GM21786 (cell line): ENCODE measurements around the gene OMG.
"Not testable (repeated sequence)": the region's sequence is repeated elsewhere in the genome, so short reads cannot be mapped to it uniquely, and the experiment has no call there.

ENCODE experiments used
- ATAC-seq: cut with Tn5 transposase; IDR thresholded peaks from one replicate; pipeline ENCODE4 v1.9.1; 2021; ENCODE audit not compliant: unreplicated experiment

Gene OMG, protein sequence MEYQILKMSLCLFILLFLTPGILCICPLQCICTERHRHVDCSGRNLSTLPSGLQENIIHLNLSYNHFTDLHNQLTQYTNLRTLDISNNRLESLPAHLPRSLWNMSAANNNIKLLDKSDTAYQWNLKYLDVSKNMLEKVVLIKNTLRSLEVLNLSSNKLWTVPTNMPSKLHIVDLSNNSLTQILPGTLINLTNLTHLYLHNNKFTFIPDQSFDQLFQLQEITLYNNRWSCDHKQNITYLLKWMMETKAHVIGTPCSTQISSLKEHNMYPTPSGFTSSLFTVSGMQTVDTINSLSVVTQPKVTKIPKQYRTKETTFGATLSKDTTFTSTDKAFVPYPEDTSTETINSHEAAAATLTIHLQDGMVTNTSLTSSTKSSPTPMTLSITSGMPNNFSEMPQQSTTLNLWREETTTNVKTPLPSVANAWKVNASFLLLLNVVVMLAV

DNA sequence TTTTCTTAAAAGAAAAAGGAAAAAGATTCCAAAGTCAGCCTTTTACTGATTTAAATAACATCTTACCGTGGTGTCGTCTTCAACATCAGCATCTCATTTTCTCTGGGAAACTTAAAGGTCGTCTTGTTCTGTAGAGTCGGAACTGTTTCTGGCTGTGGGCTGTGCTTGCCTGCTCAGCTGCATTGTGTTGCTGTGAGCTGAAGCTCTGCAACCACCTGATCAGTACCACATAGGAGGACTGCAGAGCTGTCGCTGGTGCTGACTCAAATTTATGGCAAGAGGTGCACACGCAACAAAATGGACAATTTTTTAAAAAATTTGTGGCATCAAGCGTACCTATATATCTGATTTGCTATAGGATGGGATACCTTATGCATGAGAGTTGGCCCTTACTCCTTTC lies at the start of gene OMG:
Gene OMG (minus strand): TSS at position 150 of the 400 bp plus-strand sequence. CDS start 908 bp downstream, outside the sequence.
- no peak for ATAC-seq

DNA sequence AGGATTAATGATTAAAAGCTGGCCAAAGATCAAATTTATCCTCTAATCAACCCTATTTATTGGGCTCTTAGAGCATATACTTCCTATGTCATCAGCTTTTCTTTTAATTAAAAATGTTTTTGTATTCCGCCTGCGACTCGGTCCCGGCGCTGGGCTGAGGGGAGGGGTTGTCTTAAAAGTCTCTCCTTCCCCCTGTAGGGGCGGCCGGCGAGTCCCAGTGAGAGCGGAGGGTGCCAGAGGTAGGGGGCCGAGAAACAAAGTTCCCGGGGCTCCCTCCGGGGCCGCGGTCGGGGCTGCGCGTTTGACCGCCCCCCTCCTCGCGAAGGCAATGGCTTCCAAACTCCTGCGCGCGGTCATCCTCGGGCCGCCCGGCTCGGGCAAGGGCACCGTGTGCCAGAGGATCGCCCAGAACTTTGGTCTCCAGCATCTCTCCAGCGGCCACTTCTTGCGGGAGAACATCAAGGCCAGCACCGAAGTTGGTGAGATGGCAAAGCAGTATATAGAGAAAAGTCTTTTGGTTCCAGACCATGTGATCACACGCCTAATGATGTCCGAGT lies 48.2 kb upstream of the OMG start:
- ATAC-seq = not testable (repeated sequence)

DNA sequence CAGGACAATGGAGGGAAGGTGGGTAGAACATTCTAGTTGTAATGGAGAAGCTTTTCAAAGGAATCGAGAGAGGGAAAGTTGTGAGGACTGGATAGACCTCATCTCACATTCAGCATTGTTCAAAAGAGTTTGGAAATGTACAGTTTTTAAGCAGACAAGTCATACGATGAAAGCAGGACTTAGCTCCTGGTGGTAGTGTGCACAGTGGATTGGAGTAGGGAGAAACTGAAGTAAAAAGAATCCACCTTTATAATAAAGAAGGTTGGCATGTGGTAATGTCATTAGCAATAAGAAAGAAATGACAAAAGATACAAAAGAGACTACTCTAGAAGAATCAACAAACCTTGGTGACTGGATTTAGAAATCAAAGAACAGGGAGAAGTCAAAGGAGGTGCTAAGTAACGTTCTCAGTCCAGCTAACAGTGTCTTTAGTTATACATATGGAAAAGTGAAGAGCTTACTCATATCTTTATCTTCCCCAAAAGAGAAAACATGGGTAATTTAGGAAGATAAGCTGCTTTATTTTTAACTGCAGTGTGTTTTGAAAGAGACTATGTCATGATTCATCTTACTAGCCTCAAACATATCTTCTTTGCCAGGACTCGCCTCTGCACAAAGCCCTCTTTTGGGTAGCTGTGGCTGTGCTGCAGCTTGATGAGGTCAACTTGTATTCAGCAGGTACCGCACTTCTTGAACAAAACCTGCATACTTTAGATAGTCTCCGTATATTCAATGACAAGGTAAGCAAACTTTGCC lies 43.0 kb upstream of the OMG start:
- no peak for ATAC-seq

DNA sequence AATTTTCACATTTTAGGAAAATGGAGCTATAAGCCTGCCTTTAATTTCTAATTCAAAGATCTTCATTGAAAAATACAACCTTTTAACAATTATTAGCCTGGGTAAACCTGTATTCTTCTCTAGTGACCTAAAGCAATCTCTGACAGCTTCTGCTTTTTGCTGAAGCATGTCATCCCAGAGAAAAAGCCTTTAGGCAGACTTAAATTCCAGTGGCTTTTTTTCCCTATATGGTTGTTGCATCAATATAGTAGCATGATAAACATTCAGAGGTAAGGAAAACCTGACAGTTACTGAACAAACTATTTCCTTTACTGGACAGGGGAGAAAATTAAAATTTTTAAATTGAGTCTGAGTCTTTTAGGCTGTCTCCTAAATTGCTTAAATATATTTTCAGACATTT lies 32.2 kb upstream of the OMG start:
- ATAC-seq = no peak

DNA sequence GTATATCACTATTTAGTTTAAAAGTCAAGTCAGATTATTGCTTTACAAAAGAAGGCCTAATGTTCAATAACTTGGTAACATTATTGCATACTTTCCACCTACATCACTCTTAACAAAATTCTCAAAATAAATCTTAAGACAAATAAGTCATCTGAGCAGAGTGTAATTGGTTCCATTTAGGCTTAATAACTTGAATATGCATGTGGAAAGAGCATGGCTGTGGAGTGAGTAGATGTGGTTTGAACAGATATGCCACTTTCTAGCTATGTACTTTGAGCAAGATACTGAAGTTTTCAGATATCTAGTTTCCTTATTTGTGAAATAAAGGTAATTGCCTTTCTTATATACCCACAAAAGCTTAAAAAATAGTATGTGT lies 31.1 kb upstream of the OMG start:
- ATAC-seq = no peak

DNA sequence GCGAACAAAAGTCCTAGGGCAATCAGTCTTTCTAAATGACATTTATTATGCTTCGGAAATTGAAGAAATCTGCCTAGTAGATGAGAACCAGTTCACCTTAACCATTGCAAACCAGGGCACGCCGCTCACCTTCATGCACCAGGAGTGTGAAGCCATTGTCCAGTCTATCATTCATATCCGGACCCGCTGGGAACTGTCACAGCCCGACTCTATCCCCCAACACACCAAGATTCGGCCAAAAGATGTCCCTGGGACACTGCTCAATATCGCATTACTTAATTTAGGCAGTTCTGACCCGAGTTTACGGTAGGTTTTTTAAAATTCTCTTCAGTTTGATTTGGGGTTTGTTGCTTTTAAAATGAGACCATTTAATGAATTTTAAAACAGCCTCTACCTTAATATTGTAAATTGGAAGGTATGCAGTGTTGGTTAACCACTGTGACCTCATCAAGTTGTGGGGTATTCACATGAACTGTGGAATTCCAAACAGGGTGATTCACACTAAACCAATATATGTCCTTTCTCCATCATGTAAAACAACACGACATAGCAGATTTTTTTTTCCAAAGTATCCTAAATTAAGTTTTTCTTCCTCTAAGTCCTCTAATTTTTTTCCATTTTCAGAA lies 30.6 kb upstream of the OMG start:
- no peak for ATAC-seq

DNA sequence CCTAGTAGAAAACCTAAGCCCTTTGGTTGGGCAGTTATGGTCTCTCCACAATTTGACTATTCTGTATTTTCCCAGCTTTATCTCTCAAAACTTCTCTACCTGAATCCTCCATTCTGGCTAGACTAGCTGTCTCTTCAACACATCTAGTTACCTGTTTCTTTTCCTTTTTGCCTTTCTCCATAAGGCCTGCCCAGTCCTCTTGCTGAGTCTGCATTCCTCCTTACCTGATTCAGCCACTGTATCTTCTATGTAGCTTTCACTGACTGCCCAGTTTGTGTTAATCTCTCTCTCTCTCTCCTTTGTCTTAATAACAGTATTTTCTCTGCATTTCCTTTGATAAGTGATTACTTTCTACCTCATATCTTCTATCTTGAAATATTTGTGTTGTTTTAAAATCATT lies 26.5 kb upstream of the OMG start:
- ATAC-seq = no peak

DNA sequence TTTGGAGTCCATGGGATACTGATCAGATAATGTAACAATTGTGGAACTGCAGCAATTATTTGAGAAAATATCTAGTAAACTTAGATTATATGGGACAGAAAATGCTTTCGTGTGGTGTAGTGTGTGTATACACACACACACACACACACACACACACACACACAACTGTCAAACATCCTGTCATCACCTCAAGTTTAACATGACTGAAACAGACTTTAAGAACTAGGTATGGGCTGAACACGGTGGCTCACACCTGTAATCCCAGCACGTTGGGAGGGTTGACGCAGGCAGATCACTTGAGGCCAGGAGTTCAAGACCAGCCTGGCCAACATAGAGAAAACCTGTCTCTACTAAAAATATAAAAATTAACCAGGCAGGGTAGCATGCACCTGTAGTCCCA lies 24.9 kb upstream of the OMG start:
- no peak for ATAC-seq

DNA sequence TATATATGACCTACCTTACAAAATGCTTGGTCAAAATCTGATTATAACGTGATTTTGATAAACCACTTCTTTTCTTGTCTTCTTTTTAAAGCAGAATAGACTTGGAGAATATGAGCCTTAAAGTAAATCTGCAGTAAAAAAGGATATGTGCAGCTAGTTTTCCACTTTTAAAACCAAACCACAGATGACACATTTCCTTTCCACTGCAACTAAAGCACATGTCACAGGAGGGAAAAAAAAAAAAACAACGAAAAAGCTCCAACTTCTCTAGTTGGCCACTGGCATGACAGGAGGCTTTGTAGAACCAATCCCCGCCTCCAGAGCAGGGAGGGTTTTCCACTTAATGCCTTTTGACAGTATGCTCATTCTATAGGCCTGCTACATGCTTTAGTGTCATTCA lies 24.4 kb upstream of the OMG start, which contains the start of gene EVI2A:
Gene EVI2A (minus strand): TSS at position 142 of the 400 bp plus-strand sequence. CDS start 2,609 bp downstream, outside the sequence.
- ATAC-seq = peak; percentile 38

DNA sequence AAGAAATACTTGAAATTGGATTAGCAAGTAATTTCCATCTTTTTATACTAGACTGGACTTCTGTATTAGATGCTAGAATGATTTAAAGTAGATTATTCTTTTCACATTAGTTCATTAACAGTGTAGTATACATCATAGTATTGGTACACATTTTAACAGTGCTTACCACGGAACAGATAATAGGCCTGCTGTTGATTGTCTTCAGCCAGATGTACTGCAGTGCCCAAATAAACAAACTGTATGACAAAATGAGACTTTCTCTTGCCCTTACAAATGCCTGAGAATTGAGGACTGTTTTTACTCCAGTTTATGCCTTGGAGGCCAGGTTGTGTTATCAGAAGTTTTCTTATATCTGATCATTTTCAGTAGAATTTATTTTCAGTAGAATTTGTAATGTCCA lies 23.8 kb upstream of the OMG start:
- no peak for ATAC-seq

DNA sequence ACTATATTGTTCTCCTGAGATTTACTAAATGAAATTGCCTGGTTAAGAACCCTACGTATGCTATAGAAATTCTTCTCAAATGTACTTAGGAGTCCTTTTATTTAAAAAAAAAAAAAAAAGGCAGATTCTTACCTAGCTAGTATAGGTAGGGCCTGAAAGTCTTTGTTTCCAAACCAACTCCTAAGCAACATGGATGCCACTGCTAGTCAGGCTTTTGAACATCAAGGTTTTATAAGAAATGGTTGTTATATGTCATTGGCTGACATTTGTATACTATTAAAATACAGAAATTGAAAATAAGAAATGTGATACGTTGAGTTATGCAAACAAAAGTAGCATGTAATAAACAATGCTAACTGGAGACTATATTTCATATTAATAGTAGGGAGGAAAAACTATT lies 23.2 kb upstream of the OMG start:
- ATAC-seq = no peak

DNA sequence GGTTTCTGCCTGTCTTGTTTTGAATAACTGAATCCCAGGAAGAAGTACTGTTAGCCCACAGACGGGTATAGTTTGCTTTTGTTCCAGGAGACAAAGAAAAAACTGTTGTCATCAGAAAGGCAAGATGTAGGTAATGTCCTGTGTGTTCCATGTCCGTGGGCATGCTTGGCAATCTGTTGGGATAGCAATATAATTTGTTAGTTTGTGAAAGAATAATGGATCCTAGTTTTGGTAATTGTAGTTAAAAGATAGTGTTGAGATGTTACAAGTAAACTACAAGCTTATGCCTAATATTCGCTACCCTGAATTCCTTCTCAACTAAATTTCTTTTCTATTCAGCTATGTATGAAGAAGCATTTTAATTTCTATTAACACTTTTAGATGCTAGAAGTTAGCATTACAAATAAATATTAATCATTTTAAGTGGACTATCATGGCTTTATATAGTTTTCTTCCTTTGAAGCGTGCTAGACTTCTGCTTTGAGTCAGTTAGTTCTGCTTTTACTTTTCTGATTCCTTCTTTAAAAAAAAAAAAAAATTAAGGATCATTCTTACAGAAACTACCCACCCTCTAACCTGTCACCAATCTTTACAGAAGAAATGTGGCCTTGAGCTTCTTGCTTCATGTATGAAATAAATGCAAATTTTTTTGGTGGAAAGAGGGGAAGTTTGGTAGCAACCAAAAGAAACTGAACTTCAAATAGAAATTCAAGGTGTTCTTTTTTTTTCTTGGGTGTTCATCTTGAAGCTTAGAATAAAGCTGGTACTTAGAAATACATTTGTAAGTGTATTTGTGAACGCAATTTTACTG lies 22.0 kb upstream of the OMG start:
- ATAC-seq = no peak

DNA sequence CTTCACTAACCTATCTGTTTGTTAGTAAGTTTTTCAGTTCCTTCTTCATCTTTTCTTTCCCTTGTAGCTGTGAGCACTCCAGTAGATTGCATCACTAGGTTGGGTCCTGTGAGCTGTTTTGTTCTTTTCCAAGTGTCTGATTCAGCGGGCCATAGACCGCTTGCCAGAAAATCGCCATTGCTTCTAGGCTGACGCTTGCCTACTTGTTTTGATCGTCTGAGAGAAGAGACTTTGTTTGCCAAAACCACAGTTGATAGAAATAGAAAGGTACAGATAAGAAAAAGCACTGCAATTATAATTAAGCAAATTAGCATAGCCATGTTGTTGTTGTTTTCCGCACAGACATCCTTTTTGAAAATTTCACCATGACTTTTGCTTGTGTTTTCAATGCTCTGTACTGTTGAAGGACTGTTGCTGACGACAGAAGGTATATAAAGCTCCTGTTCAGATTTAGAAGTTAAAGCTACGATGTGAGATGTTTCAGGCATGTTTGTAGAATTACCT lies 21.3 kb upstream of the OMG start:
- ATAC-seq = peak; percentile 35

DNA sequence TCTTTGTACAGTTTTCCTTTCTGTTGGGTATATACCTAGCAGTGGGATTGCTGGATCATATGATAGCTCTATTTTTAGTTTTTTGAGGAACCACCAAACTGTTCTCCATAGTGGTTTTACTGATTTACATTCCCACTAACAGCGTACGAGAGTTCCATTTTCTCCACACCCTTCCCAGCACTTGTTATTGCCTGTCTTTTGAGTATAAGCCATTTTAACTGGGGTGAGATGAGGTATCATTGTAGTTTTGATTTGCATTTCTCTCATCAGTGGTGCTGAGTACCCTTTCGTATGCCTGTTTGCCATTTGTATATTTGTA lies 17.7 kb upstream of the OMG start:
- ATAC-seq = no peak

DNA sequence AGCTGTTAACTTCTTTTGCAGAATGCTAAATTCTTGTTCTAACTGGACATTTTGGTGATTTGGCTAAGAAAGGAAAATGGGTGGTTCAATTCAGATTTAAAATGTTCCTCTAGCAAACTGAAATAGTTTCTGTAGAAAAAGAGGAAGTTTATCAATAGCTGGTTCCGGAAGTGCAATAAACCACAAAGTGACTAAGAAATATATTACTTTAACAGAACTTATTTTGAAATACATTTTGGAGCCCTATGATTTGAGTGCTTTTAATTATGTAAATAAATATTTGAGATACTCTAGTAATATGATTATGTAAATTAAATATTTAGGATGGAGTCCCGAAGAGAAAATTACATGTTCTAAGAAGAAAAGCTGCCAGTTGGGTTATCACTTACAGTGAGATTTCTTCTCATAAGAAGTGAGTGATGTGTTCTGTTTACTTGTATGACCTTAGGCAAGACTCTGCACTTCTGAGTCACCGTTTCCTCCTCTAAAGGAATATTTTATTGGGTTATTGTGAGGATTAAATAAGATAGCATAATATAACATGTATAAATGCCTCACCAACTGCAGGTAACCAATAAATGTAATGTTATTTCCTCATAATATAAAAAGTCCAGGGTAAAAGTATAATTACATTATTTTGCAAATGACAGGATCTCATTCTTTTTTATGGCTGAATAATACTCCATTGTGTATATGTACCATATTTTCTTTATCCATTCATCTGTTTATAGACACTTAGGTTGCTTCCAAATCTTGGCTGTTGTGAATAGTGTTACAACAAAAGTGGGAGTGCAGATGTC lies 17.1 kb upstream of the OMG start, which contains the start of gene EVI2B:
Gene EVI2B (minus strand): TSS at position 73 of the 800 bp plus-strand sequence. CDS start 8,445 bp downstream, outside the sequence.
- no peak for ATAC-seq

DNA sequence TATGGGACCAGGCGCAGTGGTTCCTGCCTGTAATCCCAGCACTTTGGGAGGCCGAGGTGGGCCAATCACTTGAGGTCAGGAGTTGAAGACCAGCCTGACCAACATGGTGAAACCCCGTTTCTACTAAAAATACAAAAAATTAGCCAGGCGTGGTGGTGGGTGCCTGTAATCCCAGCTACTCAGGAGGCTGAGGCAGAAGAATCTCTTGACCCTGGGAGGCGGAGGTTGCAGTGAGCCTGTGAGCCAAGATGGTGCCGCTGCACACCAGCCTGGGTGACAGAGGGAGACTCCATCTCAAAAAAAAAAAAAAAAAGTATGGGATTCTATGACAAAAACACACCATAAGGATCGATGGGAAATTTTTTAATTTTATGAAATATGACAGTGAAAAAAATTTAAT lies 15.2 kb upstream of the OMG start:
- ATAC-seq = not testable (repeated sequence)

DNA sequence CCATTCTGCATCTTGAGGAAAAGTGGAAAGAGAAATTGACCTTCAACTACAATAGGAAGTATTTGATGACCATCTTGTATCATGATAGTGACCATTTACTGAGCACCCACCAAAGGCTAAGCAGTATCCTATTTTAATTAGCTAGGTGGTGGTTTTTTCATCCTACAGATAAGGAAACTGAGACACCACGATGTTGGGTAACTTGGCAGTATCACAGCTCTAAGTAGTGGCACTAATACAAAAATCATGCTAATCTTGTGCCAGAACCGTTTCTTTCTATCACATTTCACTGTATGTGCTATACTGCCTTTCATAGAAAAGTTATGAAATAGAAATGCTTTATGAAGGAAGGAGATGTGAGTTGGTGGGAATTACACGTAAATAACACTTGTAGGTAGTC lies 14.5 kb upstream of the OMG start:
- no peak for ATAC-seq

DNA sequence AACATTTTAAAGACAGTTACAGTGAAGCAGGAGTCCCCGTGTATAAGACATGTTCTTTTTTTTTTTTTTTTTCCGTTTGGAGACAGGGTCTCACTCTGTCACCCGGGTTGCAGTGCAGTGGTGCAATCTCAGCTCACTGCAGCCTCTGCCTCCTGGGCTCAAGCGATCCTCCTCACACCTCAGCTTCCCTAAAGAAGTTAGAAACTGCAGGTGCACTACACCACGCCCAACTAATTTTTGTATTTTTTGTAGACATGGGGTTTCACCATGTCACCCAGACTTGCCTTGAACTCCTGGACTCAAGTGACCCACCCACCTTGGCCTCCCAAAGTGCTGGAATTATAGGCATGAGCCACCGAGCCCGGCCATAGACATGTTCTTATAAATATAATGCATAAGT lies 13.8 kb upstream of the OMG start:
- ATAC-seq = no peak

DNA sequence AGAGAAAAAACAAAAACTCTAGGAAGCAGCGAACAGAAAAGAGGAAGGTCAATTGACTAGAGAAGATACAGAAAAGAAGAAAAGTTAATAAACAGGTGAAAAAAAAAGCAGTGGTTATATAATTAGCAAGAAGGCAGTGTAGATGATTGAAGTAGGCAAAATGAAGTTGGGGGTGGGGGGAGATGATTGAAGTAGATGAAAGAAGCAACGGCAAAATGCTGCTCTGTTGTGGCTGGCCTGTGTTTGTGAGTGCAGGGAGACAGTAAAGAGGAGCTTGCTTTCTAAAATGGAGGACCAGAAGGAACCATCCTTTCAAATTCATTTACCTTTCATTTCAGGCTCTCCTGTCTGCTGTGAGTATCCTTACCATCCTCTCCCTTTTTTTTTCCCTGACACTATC lies 13.2 kb upstream of the OMG start:
- no peak for ATAC-seq

DNA sequence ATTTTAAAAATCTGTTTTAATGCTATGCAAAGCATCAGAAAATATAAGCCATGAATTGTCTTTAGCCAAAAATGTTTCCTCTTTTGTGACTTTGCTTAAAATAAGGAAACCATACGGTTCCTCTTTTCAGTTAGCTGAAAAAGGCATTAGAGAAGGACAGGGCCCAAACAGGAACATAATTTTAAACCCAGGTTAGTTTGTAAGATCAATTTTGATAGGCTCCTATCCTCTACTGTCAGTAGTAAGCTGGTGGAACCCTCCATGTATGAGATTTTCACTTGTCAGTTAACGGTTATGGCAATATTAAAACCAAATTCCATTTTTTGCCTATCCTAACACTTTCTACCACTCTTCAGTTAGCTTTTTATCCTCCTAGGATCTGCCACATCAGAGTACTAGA lies 12.5 kb upstream of the OMG start:
- no peak for ATAC-seq
